Activated T-cell treated with anti-CD3 and anti-CD28 coated beads, Interleukin-2, amount 50 U/mL, for 24 hours (primary cell): ENCODE measurements around the gene NR4A2.
A peak's percentile ranks its signal among the peaks of the same experiment; 100 is the strongest.

Experiments used
- DNase-seq: peaks from one replicate; pipeline ENCODE4 v3.0.0-alpha.2; 2020
- H3K27ac Mint-ChIP-seq: 2 replicates; pipeline ENCODE4 v1.8.0; 2020; ENCODE audit warnings: mild to moderate bottlenecking, mixed read lengths
- H3K27me3 Mint-ChIP-seq: 2 replicates; pipeline ENCODE4 v1.8.0; 2020; ENCODE audit warnings: mixed read lengths
- H3K36me3 Mint-ChIP-seq: 2 replicates; pipeline ENCODE4 v1.8.0; 2020; ENCODE audit warnings: low read depth, mixed read lengths
- H3K4me1 Mint-ChIP-seq: 2 replicates; pipeline ENCODE4 v1.8.0; 2020; ENCODE audit warnings: low read depth, mixed read lengths
- H3K4me3 Mint-ChIP-seq: 2 replicates; pipeline ENCODE4 v1.8.0; 2020; ENCODE audit warnings: mild to moderate bottlenecking, moderate library complexity, mixed read lengths
- H3K9me3 Mint-ChIP-seq: 2 replicates; pipeline ENCODE4 v1.8.0; 2020; ENCODE audit warnings: mixed read lengths

The NR4A2 gene

GRCh38 chr2:156332534-156333273 is at the start of gene NR4A2:
NR4A2 (minus strand) TSS chr2:156332721; CDS start chr2:156330186, 2,535 bp downstream.
- peaks cover 15% of the 10 kb centered on the region for H3K27me3 Mint-ChIP-seq
- DNase-seq: peak; percentile 89
- peak within 1 kb of the TSS; percentile 92 for H3K4me3 Mint-ChIP-seq

GRCh38 chr2:156380117-156380645 is 47.7 kb upstream of the NR4A2 start:
- no peak for DNase-seq

More at GRCh38 chr2:156332534-156333273, at the start of gene NR4A2:
- Mint-ChIP-seq H3K4me1 (peaks cover 64% of the 10 kb centered on the region), H3K9me3 (no peaks in the 10 kb centered on the region), H3K27ac (peak within 1 kb of the TSS; percentile 99), H3K36me3 (peaks cover 50% of the 10 kb centered on the region)

GRCh38 chr2:156379714-156380113 is 47.2 kb upstream of the NR4A2 start:
- Mint-ChIP-seq H3K4me1 (peaks cover 33% of the 10 kb centered on the region), H3K36me3 (no peaks in the 10 kb centered on the region), H3K4me3 (no peak overlapping the region), H3K27ac (no peak overlapping the region), H3K27me3 (no peaks in the 10 kb centered on the region), H3K9me3 (peaks cover 7% of the 10 kb centered on the region)
- DNase-seq: no peak

More at GRCh38 chr2:156380117-156380645, 47.7 kb upstream of the NR4A2 start:
- Mint-ChIP-seq H3K4me1 (peaks cover 38% of the 10 kb centered on the region), H3K36me3 (no peaks in the 10 kb centered on the region), H3K4me3 (no peak overlapping the region), H3K27ac (no peak overlapping the region), H3K27me3 (no peaks in the 10 kb centered on the region), H3K9me3 (peaks cover 7% of the 10 kb centered on the region)

- no peak for DNase-seq
- H3K4me1 Mint-ChIP-seq: peaks cover 30% of the 10 kb centered on the region
- H3K4me3 Mint-ChIP-seq: no peak overlapping the region
- peaks cover 7% of the 10 kb centered on the region for H3K9me3 Mint-ChIP-seq
- no peaks in the 10 kb centered on the region for H3K27me3 Mint-ChIP-seq
- no peak overlapping the region for H3K27ac Mint-ChIP-seq
- H3K36me3 Mint-ChIP-seq: no peaks in the 10 kb centered on the region
These were observed 46.5 kb upstream of the NR4A2 start for GRCh38 chr2:156379071-156379470.

- no peaks in the 10 kb centered on the region for H3K4me1 Mint-ChIP-seq
These were observed 34.2 kb upstream of the NR4A2 start for GRCh38 chr2:156366753-156367152.

GRCh38 chr2:156363141-156363540 is 30.6 kb upstream of the NR4A2 start:
- Mint-ChIP-seq H3K9me3 (no peaks in the 10 kb centered on the region), H3K36me3 (no peaks in the 10 kb centered on the region), H3K27ac (no peak overlapping the region), H3K4me3 (no peak overlapping the region), H3K27me3 (no peaks in the 10 kb centered on the region), H3K4me1 (no peaks in the 10 kb centered on the region)
- DNase-seq: no peak

More at GRCh38 chr2:156366753-156367152, 34.2 kb upstream of the NR4A2 start:
- Mint-ChIP-seq H3K27me3 (no peaks in the 10 kb centered on the region), H3K9me3 (no peaks in the 10 kb centered on the region), H3K4me3 (no peak overlapping the region), H3K27ac (no peak overlapping the region), H3K36me3 (peaks cover 2% of the 10 kb centered on the region)
- no peak for DNase-seq

- Mint-ChIP-seq H3K27me3 (no peaks in the 10 kb centered on the region), H3K36me3 (no peaks in the 10 kb centered on the region), H3K4me1 (peaks cover 4% of the 10 kb centered on the region), H3K9me3 (no peaks in the 10 kb centered on the region), H3K27ac (no peak overlapping the region), H3K4me3 (no peak overlapping the region)
- DNase-seq: no peak
These were observed 23.7 kb upstream of the NR4A2 start for GRCh38 chr2:156356014-156356754.

GRCh38 chr2:156352911-156353310 is 20.4 kb upstream of the NR4A2 start:
- Mint-ChIP-seq H3K4me1 (peaks cover 4% of the 10 kb centered on the region), H3K4me3 (no peak overlapping the region), H3K9me3 (no peaks in the 10 kb centered on the region), H3K27ac (no peak overlapping the region), H3K36me3 (no peaks in the 10 kb centered on the region), H3K27me3 (no peaks in the 10 kb centered on the region)
- DNase-seq: no peak

- no peaks in the 10 kb centered on the region for H3K36me3 Mint-ChIP-seq
- H3K4me1 Mint-ChIP-seq: peaks cover 4% of the 10 kb centered on the region
- no peaks in the 10 kb centered on the region for H3K27me3 Mint-ChIP-seq
- H3K4me3 Mint-ChIP-seq: no peak overlapping the region
- no peak for DNase-seq
- H3K9me3 Mint-ChIP-seq: no peaks in the 10 kb centered on the region
- no peak overlapping the region for H3K27ac Mint-ChIP-seq
These were observed 18.0 kb upstream of the NR4A2 start for GRCh38 chr2:156350374-156351142.

GRCh38 chr2:156349605-156350004 is 17.1 kb upstream of the NR4A2 start:
- no peaks in the 10 kb centered on the region for H3K27me3 Mint-ChIP-seq
- H3K9me3 Mint-ChIP-seq: no peaks in the 10 kb centered on the region
- H3K4me1 Mint-ChIP-seq: peaks cover 10% of the 10 kb centered on the region
- no peak for DNase-seq
- H3K4me3 Mint-ChIP-seq: no peak overlapping the region
- no peak overlapping the region for H3K27ac Mint-ChIP-seq
- no peaks in the 10 kb centered on the region for H3K36me3 Mint-ChIP-seq

GRCh38 chr2:156349161-156349560 is 16.6 kb upstream of the NR4A2 start:
- H3K27me3 Mint-ChIP-seq: no peaks in the 10 kb centered on the region
- peaks cover 15% of the 10 kb centered on the region for H3K4me1 Mint-ChIP-seq
- no peaks in the 10 kb centered on the region for H3K9me3 Mint-ChIP-seq
- no peaks in the 10 kb centered on the region for H3K36me3 Mint-ChIP-seq
- no peak overlapping the region for H3K27ac Mint-ChIP-seq
- no peak overlapping the region for H3K4me3 Mint-ChIP-seq
- no peak for DNase-seq

GRCh38 chr2:156347431-156347830 is 14.9 kb upstream of the NR4A2 start:
- H3K27ac Mint-ChIP-seq: no peak overlapping the region
- no peaks in the 10 kb centered on the region for H3K9me3 Mint-ChIP-seq
- no peaks in the 10 kb centered on the region for H3K27me3 Mint-ChIP-seq

GRCh38 chr2:156346731-156347130 is 14.2 kb upstream of the NR4A2 start:
- Mint-ChIP-seq H3K9me3 (no peaks in the 10 kb centered on the region), H3K36me3 (peaks cover 3% of the 10 kb centered on the region), H3K4me3 (no peak overlapping the region), H3K4me1 (peaks cover 29% of the 10 kb centered on the region), H3K27ac (no peak overlapping the region), H3K27me3 (no peaks in the 10 kb centered on the region)
- DNase-seq: no peak

More at GRCh38 chr2:156347431-156347830, 14.9 kb upstream of the NR4A2 start:
- Mint-ChIP-seq H3K4me1 (peaks cover 29% of the 10 kb centered on the region), H3K36me3 (peaks cover 3% of the 10 kb centered on the region), H3K4me3 (no peak overlapping the region)
- no peak for DNase-seq

GRCh38 chr2:156345582-156345981 is 13.1 kb upstream of the NR4A2 start:
- Mint-ChIP-seq H3K27ac (no peak overlapping the region), H3K9me3 (no peaks in the 10 kb centered on the region), H3K36me3 (peaks cover 12% of the 10 kb centered on the region), H3K4me3 (no peak overlapping the region), H3K4me1 (peaks cover 35% of the 10 kb centered on the region), H3K27me3 (no peaks in the 10 kb centered on the region)
- no peak for DNase-seq
